Panc1 (cell line): ENCODE measurements around the gene FARS2. TPM values are rescaled to one million over a fixed set of nuclear protein-coding genes. Genes with fewer than 3 reads are reported as not detected.

Source experiments
- ATAC-seq: fragments of 200-7000 bp; cut with Tn5 transposase; 2 replicates; pipeline ENCODE4 v1.9.1; 2020; ENCODE audit warnings: mild to moderate bottlenecking, moderate library complexity
- BruUV-seq: library from RNA; stranded (reverse); fragments of 400-500 nt; replicated peaks from 2 replicates; lab custom pipeline; 2021; lab: Mats Ljungman, UMichigan
- CTCF ChIA-PET: fragments of 300-600 bp; sonication (Branson Sonifier 250); formaldehyde crosslinking; loops from one replicate; lab custom pipeline; 2022; ENCODE audit warnings: antibody characterized with exemption; lab: Charles Lee
- POLR2A ChIA-PET: fragments of 300-600 bp; sonication (Branson Sonifier 250); formaldehyde crosslinking; loops from one replicate; lab custom pipeline; 2022; ENCODE audit warnings: antibody characterized with exemption; lab: Charles Lee
- DNase-seq: peaks from one replicate; pipeline ENCODE4 v3.0.0-alpha.2; 2010; ENCODE audit warnings: low read depth, low spot score
- H3K27ac ChIP-seq: 2 replicates; pipeline ENCODE4 v1.5.1; 2011; ENCODE audit warnings: mild to moderate bottlenecking, low read length, inconsistent platforms
- H3K27me3 ChIP-seq: fragments of 200-500 bp; sonication (Bioruptor generic); 2 replicates; pipeline ENCODE4 v1.6.0; 2014; ENCODE audit warnings: low read length, inconsistent platforms; ENCODE audit not compliant: control insufficient read depth, insufficient read depth
- H3K36me3 ChIP-seq: fragments of 200-500 bp; sonication (Bioruptor generic); 2 replicates; pipeline ENCODE4 v1.5.1; 2014; ENCODE audit warnings: inconsistent platforms, mild to moderate bottlenecking, low read length, moderate library complexity; ENCODE audit not compliant: control insufficient read depth, insufficient read depth
- H3K4me1 ChIP-seq: 2 replicates; pipeline ENCODE4 v1.5.1; 2011; ENCODE audit warnings: inconsistent platforms, mild to moderate bottlenecking, low read length, moderate library complexity; ENCODE audit not compliant: control insufficient read depth, insufficient read depth
- H3K4me3 ChIP-seq, 2 experiments: 2 replicates each; pipeline ENCODE4 v1.5.1; 2011 to 2012; ENCODE audit warnings: low read depth in 2 of 2, low read length in 2 of 2, mild to moderate bottlenecking in 2 of 2, inconsistent platforms in 1 of 2, moderate library complexity in 1 of 2
- H3K9me3 ChIP-seq: fragments of 200-500 bp; sonication (Bioruptor generic); 2 replicates; pipeline ENCODE4 v1.5.1; 2014; ENCODE audit warnings: low read depth, mild to moderate bottlenecking, inconsistent platforms, low read length, moderate library complexity; ENCODE audit not compliant: control insufficient read depth, insufficient read depth
- CTCF ChIP-seq: fragments of 450-650 bp; IDR thresholded peaks from 2 replicates; pipeline ENCODE4 v1.5.1; 2017; ENCODE audit warnings: mild to moderate bottlenecking
- POLR2AphosphoS5 ChIP-seq: IDR thresholded peaks from 2 replicates; pipeline ENCODE4 v1.6.1; 2012; ENCODE audit warnings: mild to moderate bottlenecking, low read depth, low read length, moderate library complexity
- REST ChIP-seq, 2 experiments: IDR thresholded peaks; 2 replicates each; pipeline ENCODE4 v1.6.1; 2011 to 2012; ENCODE audit warnings: low read depth in 2 of 2, control low read depth in 1 of 2, low read length in 1 of 2, mild to moderate bottlenecking in 1 of 2, moderate library complexity in 1 of 2; ENCODE audit not compliant: insufficient read depth in 1 of 2
- SIN3A ChIP-seq: IDR thresholded peaks from 2 replicates; pipeline ENCODE4 v1.6.1; 2012; ENCODE audit warnings: low read depth, mild to moderate bottlenecking, low read length, moderate library complexity, borderline replicate concordance; ENCODE audit not compliant: insufficient read depth
- TCF7L2 ChIP-seq: IDR thresholded peaks from 2 replicates; pipeline ENCODE4 v1.6.1; 2011; ENCODE audit warnings: mild to moderate bottlenecking, low read depth, low read length, inconsistent platforms
- in situ Hi-C: cut with HindIII; loops from 2 replicates; pipeline ENCODE4 v1.10.0; 2016; ENCODE audit warnings: low sequenced_read_pairs, low pct_unique_long_range_greater_than_20kb
- intact Hi-C: fragments of 100-400 bp; cut with micrococcal nuclease; formaldehyde crosslinking; loops from one replicate; pipeline ENCODE4 v1.10.0; 2022; ENCODE audit not compliant: unreplicated experiment
- total RNA-seq: library from RNA; stranded (reverse); gene quantifications from one replicate; pipeline ENCODE4 v1.2.1, GENCODE V29; 2021; ENCODE audit not compliant: unreplicated experiment

Gene FARS2
- total RNA-seq, 1 experiment from 2014 or later = 12.8 TPM

DNA sequence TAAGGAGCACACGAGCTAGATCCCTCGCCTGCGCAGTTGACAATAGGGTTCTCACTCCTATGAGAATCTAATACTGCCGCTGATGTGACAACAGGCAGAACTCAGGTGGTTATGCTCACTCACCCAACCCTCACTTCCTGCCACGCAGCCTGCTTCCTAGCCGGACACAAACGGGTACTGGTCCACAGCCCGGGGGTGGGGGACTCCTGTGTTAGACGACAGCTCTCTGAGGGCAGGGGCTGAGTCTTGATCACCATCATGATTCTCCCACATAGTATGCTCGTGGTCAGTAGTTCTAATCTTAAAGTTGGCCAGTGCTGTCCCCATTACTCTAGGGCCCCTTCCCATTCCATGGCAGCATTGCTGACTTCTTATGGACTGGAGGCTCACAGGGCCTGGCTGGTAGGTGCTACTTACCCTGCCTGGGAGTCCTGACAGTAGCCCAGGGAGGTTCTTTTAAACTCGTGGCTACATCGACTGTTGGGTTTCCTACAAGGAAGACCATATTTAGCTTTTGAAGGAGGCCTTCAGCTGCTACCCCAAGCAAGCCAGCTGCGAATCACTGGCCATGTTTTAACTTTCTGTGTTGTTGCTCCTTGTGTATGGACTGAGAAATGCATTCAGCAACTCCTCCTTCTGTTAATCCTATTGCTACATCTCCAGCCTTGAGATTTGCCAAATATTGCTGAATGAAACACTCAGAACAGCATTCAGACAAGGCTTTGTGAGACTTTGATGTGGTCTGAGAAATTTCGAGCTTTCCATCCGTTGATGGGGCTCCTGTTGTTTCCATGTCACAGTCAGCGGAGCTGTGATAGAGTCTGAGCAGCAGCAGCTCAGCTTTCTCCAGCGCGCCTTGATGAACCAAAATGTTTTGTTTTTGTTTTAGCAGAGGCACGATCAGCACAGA is 445.1 kb downstream of the FARS2 start:
- no TSS peak for BruUV-seq
- ATAC-seq = no peak
- Histone ChIP-seq H3K4me3 (no peak overlapping the region), H3K27me3 (no peaks in the 10 kb centered on the region), H3K27ac (no peak overlapping the region), H3K4me1 (no peaks in the 10 kb centered on the region), H3K9me3 (no peaks in the 10 kb centered on the region), H3K36me3 (no peaks in the 10 kb centered on the region)
- ChIA-PET POLR2A (no interaction called here), CTCF (no interaction called here)
- in situ Hi-C loops (no loop called here), intact Hi-C loops (no loop called here)
- DNase-seq = no peak
- TF ChIP-seq TCF7L2 = no peak
- TF ChIP-seq POLR2AphosphoS5 = no peak
- no peak for TF ChIP-seq CTCF
- TF ChIP-seq SIN3A = no peak
- TF ChIP-seq REST (IDR thresholded peaks at IDR 0.05; ENCODE audit: insufficient read depth in 1 of 2, low read depth in 2 of 2, low read length in 1 of 2) = no peak

- POLR2A ChIA-PET = no interaction called here
- no peaks in the 10 kb centered on the region for H3K4me1 ChIP-seq
- intact Hi-C loops = no loop called here
- BruUV-seq = no TSS peak
- in situ Hi-C loops = no loop called here
- ATAC-seq = no peak
- CTCF ChIA-PET = no interaction called here
- H3K27me3 ChIP-seq = no peaks in the 10 kb centered on the region
- H3K4me3 ChIP-seq = no peak overlapping the region
- no peak for DNase-seq
- H3K9me3 ChIP-seq = no peaks in the 10 kb centered on the region
- no peak for TF ChIP-seq POLR2AphosphoS5
- no peak for TF ChIP-seq TCF7L2
- no peak for TF ChIP-seq REST (IDR thresholded peaks at IDR 0.05; ENCODE audit: insufficient read depth in 1 of 2, low read depth in 2 of 2, low read length in 1 of 2)
- no peak for TF ChIP-seq SIN3A
- TF ChIP-seq CTCF = no peak
- no peaks in the 10 kb centered on the region for H3K36me3 ChIP-seq
- H3K27ac ChIP-seq = no peak overlapping the region
Measured at GRCh38 chr6:5707281-5708045, 446.1 kb downstream of the FARS2 start.
